ENCODE measurements around the gene TOP2B.

Gene TOP2B

DNA sequence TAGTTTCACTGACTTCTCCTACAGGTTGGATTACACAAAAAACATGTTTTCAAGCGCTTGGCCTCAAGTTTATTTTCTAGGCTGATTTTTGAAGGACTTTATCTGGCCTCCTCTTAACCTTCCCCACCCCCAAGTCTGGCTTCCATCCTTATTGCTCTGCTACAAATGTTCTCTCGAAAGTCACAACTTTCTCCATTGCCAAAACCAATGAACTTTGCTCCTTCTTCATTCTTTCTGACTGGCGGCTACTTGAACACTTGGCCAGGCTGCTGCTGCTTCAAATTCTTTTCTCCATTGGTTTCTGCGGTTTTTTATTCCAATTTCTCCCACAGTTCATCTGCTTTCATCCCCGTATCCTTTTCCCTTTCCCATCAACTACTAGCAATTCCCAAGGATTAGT, 106.6 kb downstream of the TOP2B start:
- no peak overlapping the region for H3K27ac ChIP-seq (ENCODE audit: low read length)
- H3K9ac ChIP-seq (ENCODE audit: low read length in 2 of 2): no peak overlapping the region
- no peaks in the 10 kb centered on the region for H3K9me3 ChIP-seq (ENCODE audit: control insufficient read depth in 2 of 2, low read length in 2 of 2)
- H3K36me3 ChIP-seq (ENCODE audit: control insufficient read depth in 2 of 2, insufficient read depth in 2 of 2, low read length in 2 of 2): no peaks in the 10 kb centered on the region
- no peaks in the 10 kb centered on the region for H3K27me3 ChIP-seq (ENCODE audit: control insufficient read depth in 1 of 2, insufficient read depth in 2 of 2, low read length in 2 of 2)
- H3K4me3 ChIP-seq (ENCODE audit: low read length in 2 of 2): no peak overlapping the region
- peaks cover 9% of the 10 kb centered on the region for H3K4me1 ChIP-seq (ENCODE audit: control insufficient read depth, insufficient read depth, low read length)

DNA sequence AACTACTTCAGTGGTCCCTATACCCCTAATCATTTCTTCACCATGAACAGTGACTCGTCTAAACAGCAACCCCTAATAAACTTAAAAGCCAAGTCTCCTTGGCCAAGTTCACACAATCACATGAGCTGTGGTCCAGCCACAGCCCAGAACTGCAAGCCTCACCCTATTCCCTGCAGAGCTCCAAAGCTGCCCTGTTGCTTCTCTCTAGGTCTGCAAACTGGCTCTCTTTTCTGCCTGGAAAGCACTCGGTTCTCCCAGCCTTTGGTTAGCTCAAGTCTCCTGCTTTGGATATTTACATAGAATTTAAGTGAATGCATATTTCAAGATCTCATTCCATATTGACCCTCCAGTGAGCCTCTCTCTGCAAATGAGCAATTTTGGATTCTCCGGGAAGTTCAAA, 107.0 kb downstream of the TOP2B start:
- peaks cover 9% of the 10 kb centered on the region for H3K4me1 ChIP-seq (ENCODE audit: control insufficient read depth, insufficient read depth, low read length)
- no peak overlapping the region for H3K9ac ChIP-seq (ENCODE audit: low read length in 2 of 2)
- H3K36me3 ChIP-seq (ENCODE audit: control insufficient read depth in 2 of 2, insufficient read depth in 2 of 2, low read length in 2 of 2): no peaks in the 10 kb centered on the region
- H3K27me3 ChIP-seq (ENCODE audit: control insufficient read depth in 1 of 2, insufficient read depth in 2 of 2, low read length in 2 of 2): no peaks in the 10 kb centered on the region
- no peak overlapping the region for H3K4me3 ChIP-seq (ENCODE audit: low read length in 2 of 2)
- H3K27ac ChIP-seq (ENCODE audit: low read length): no peak overlapping the region
- H3K9me3 ChIP-seq (ENCODE audit: control insufficient read depth in 2 of 2, low read length in 2 of 2): no peaks in the 10 kb centered on the region

DNA sequence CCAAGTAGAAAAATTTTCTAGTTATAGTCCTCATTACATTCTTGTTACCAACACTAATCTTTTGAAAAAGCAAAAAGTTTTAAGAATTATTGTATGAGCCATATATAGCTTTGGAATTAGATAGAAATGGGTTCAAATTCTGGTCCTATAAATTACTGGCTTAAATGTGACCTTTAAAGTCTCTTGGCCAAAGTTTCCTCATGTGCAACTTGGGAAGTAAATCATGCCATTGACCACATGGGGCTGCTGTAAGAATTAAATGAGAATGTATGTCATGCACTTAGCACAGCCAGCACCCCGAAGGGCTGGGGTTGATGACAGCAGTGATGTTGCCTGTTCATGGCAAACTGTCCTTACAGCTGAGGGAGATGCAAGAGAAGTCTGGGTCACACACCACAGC, 108.3 kb downstream of the TOP2B start:
- Histone ChIP-seq H3K9ac (ENCODE audit: low read length in 2 of 2) (no peak overlapping the region), H3K4me3 (ENCODE audit: low read length in 2 of 2) (no peak overlapping the region), H3K4me1 (ENCODE audit: control insufficient read depth, insufficient read depth, low read length) (peaks cover 9% of the 10 kb centered on the region), H3K27me3 (ENCODE audit: control insufficient read depth in 1 of 2, insufficient read depth in 2 of 2, low read length in 2 of 2) (no peaks in the 10 kb centered on the region), H3K9me3 (ENCODE audit: control insufficient read depth in 2 of 2, low read length in 2 of 2) (no peaks in the 10 kb centered on the region), H3K27ac (ENCODE audit: low read length) (no peak overlapping the region), H3K36me3 (ENCODE audit: control insufficient read depth in 2 of 2, insufficient read depth in 2 of 2, low read length in 2 of 2) (no peaks in the 10 kb centered on the region)

DNA sequence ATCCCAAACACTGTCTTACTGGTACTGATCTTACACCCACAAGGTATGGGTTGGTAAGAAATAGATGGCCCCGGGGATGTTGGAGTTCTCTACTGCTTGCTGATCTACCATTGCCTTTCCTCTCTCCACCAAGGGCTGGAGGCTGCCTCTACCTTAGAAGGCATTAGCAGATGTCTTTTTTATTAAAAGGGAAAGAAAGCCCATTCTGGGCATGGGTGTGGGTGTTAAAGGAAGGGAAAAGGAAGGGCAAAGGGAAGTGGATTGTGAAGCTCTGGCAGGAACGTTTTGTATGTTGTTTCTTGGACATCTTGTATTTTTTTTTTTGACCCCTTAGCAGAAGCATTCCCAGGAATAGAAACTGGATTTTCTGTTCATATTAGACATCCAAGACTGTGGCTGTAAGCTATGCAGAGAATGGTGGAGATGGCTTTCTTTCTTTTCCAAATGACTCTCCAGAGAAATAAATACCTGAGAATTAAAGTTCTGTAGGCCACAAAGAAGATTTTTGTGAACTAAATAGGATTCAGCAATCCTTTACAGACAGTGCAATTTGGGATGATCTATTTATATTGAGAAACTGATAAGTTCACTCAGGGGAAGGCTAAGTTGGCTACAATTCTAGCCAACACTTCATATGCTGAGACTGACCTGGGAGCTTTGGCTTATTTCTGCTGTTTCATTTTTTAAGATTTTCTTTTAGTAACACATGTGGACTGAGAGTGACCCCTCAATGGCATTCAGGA, 108.8 kb downstream of the TOP2B start:
- peaks cover 9% of the 10 kb centered on the region for H3K4me1 ChIP-seq (ENCODE audit: control insufficient read depth, insufficient read depth, low read length)
- H3K27me3 ChIP-seq (ENCODE audit: control insufficient read depth in 1 of 2, insufficient read depth in 2 of 2, low read length in 2 of 2): no peaks in the 10 kb centered on the region
- no peak overlapping the region for H3K27ac ChIP-seq (ENCODE audit: low read length)
- H3K4me3 ChIP-seq (ENCODE audit: low read length in 2 of 2): no peak overlapping the region
- no peaks in the 10 kb centered on the region for H3K9me3 ChIP-seq (ENCODE audit: control insufficient read depth in 2 of 2, low read length in 2 of 2)
- no peak overlapping the region for H3K9ac ChIP-seq (ENCODE audit: low read length in 2 of 2)
- no peaks in the 10 kb centered on the region for H3K36me3 ChIP-seq (ENCODE audit: control insufficient read depth in 2 of 2, insufficient read depth in 2 of 2, low read length in 2 of 2)

DNA sequence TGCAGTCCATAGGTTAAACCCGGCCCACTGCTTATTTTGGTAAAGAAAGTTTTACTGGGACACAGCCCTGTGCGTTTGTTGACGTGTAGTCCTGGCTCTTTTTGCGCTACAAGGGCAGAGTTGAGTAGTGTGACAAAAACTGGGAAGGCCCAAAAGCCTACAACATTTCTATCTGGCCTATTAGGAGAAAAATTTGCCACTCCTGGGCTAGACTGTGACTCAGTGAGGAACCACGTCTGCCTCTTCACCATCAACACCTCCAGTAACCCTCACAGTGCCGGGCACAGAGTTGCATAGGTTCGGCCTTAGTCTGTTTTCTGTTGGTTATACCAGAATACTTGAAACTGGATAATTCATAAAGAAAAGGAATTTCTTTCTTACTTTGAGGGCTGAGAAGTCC, 110.3 kb downstream of the TOP2B start:
- no peaks in the 10 kb centered on the region for H3K27me3 ChIP-seq (ENCODE audit: control insufficient read depth in 1 of 2, insufficient read depth in 2 of 2, low read length in 2 of 2)
- no peaks in the 10 kb centered on the region for H3K9me3 ChIP-seq (ENCODE audit: control insufficient read depth in 2 of 2, low read length in 2 of 2)
- H3K4me1 ChIP-seq (ENCODE audit: control insufficient read depth, insufficient read depth, low read length): peaks cover 9% of the 10 kb centered on the region
- H3K36me3 ChIP-seq (ENCODE audit: control insufficient read depth in 2 of 2, insufficient read depth in 2 of 2, low read length in 2 of 2): no peaks in the 10 kb centered on the region
- no peak overlapping the region for H3K9ac ChIP-seq (ENCODE audit: low read length in 2 of 2)
- no peak overlapping the region for H3K4me3 ChIP-seq (ENCODE audit: low read length in 2 of 2)
- no peak overlapping the region for H3K27ac ChIP-seq (ENCODE audit: low read length)

DNA sequence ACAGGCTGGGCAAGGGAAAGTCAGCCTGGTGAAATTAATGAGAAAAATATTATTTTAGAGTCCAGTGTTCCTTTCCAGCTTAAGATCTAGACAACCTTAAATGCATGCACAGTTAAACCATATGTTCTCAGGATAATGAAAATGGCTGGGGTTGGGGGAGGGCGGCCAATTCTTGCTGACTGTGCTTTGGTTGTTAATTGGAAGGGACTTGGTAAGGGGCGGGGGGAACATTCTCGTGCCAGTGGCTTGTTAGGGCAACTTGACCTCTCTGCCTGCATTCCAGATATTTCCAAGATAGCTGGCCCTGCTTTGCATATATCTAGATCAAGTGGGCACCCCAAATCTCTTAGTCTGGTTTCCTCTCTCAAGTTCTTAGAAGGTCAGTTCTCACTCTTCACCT, 112.5 kb downstream of the TOP2B start:
- Histone ChIP-seq H3K9me3 (ENCODE audit: control insufficient read depth in 2 of 2, low read length in 2 of 2) (no peaks in the 10 kb centered on the region), H3K36me3 (ENCODE audit: control insufficient read depth in 2 of 2, insufficient read depth in 2 of 2, low read length in 2 of 2) (no peaks in the 10 kb centered on the region), H3K4me1 (ENCODE audit: control insufficient read depth, insufficient read depth, low read length) (peaks cover 2% of the 10 kb centered on the region), H3K27me3 (ENCODE audit: control insufficient read depth in 1 of 2, insufficient read depth in 2 of 2, low read length in 2 of 2) (no peaks in the 10 kb centered on the region), H3K9ac (ENCODE audit: low read length in 2 of 2) (no peak overlapping the region), H3K4me3 (ENCODE audit: low read length in 2 of 2) (no peak overlapping the region), H3K27ac (ENCODE audit: low read length) (no peak overlapping the region)

DNA sequence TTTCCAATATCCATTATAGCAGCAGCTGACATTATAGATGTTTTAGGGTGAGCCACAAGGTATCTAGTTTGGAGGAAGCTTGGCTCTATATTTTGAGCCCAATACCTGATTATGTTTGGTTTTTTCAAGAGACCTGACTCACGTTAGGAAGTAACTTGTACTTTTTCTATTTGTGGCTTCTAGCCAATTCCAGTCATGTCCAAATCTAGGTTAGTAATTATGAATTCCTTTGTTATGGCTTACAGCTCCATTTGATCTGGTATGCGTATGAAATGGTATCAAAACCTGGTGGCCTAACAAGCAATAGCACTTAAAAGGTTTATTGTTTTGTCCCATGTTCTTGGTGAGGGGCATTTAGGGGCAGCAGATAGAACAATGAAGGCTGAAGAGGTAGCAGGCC, 115.9 kb downstream of the TOP2B start:
- Histone ChIP-seq H3K27me3 (ENCODE audit: control insufficient read depth in 1 of 2, insufficient read depth in 2 of 2, low read length in 2 of 2) (no peaks in the 10 kb centered on the region), H3K27ac (ENCODE audit: low read length) (no peak overlapping the region), H3K4me3 (ENCODE audit: low read length in 2 of 2) (no peak overlapping the region), H3K4me1 (ENCODE audit: control insufficient read depth, insufficient read depth, low read length) (no peaks in the 10 kb centered on the region), H3K9me3 (ENCODE audit: control insufficient read depth in 2 of 2, low read length in 2 of 2) (no peaks in the 10 kb centered on the region), H3K36me3 (ENCODE audit: control insufficient read depth in 2 of 2, insufficient read depth in 2 of 2, low read length in 2 of 2) (no peaks in the 10 kb centered on the region), H3K9ac (ENCODE audit: low read length in 2 of 2) (no peak overlapping the region)

DNA sequence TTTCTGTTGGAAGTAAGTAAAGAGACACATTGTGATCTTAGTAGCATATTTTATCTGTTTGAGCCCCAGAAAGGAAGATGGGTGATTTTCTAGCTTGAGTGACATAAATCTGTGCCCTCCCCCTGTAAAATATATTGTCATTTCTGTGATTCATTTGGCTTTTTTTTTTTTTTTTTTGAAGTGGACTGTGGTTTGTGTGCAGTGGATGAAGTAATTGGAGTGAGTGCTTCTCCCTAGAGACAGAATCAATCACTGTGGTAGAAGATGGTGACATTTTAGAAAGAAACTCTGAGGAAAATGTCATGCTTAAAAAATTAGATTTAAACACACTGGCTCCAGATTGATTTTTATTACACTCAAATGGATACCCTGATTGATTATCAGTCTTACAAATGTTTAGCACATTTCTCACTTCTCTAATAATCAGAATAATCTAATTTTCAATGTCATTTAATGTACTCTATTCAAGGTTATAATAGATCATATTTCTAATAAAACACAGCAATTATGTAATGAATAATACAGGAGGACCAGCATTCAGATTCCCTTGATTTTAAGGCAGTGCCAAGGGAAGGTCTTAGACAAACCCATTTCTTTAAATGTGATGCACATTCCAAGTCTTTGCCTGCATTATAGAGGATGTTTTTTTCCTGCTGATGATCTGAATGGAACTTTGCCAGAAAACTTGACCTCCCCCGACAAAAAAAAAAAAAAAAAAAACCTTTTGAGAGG, 116.6 kb downstream of the TOP2B start:
- H3K4me3 ChIP-seq (ENCODE audit: low read length in 2 of 2): no peak overlapping the region
- no peaks in the 10 kb centered on the region for H3K27me3 ChIP-seq (ENCODE audit: control insufficient read depth in 1 of 2, insufficient read depth in 2 of 2, low read length in 2 of 2)
- H3K27ac ChIP-seq (ENCODE audit: low read length): no peak overlapping the region
- no peak overlapping the region for H3K9ac ChIP-seq (ENCODE audit: low read length in 2 of 2)
- no peaks in the 10 kb centered on the region for H3K9me3 ChIP-seq (ENCODE audit: control insufficient read depth in 2 of 2, low read length in 2 of 2)
- no peaks in the 10 kb centered on the region for H3K4me1 ChIP-seq (ENCODE audit: control insufficient read depth, insufficient read depth, low read length)
- no peaks in the 10 kb centered on the region for H3K36me3 ChIP-seq (ENCODE audit: control insufficient read depth in 2 of 2, insufficient read depth in 2 of 2, low read length in 2 of 2)

Measured in stomach smooth muscle (tissue), 2 donors.